Measurements from ENCODE around the gene GRM7.

The GRM7 gene

DNA sequence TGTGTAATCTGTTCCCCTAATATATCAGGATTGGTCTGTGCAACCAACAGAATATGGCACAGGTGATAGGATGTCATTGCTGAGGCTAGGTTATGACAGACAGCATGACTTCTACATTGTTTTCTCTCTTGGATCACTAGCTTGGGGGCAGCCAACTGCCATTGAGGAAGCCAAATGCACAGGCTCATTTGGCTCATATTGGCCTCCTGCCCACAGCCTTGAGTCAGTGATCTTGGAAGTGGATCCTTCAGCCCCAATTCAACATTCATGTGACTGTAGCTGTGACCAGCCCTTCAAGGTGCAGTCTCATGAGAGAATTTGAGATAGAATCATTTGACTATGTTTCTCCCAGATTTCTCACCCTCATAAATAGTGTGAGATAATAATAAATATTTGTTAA is 675.6 kb downstream of the GRM7 start:
- H3K9me3 ChIP-seq (ENCODE audit: control insufficient read depth, insufficient read depth, low read depth, low read length) = no peaks in the 10 kb centered on the region
- H3K4me3 ChIP-seq (ENCODE audit: low read depth, low read length) = no peak overlapping the region
- H3K36me3 ChIP-seq (ENCODE audit: control insufficient read depth, insufficient read depth, low read length) = no peaks in the 10 kb centered on the region
- H3K27me3 ChIP-seq (ENCODE audit: control insufficient read depth, insufficient read depth, low read length) = no peaks in the 10 kb centered on the region
- no peaks in the 10 kb centered on the region for H3K4me1 ChIP-seq (ENCODE audit: control insufficient read depth, insufficient read depth, low read length)
- no peak overlapping the region for H3K9ac ChIP-seq (ENCODE audit: low read length)
- H3K27ac ChIP-seq (ENCODE audit: low read depth, low read length) = no peak overlapping the region

DNA sequence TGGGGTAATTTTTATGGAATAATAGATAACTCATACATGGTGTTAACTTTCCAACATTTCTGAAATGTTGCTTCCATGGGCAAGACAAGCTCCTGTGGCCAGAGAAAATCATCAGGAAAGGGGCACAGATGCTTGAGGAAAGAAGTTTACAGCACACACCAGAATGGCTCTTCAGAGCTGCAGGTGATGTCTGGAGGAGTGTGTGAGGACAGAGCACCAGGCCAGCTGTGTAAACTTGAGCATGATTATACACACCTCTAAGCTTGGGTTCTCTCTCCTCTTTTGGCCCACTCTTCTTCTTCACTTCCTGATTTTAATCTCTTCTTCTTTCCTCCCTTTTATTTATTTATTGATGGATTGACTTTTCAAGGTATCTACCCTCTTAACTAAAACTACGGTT is 676.0 kb downstream of the GRM7 start:
- Histone ChIP-seq H3K4me1 (ENCODE audit: control insufficient read depth, insufficient read depth, low read length) (no peaks in the 10 kb centered on the region), H3K36me3 (ENCODE audit: control insufficient read depth, insufficient read depth, low read length) (no peaks in the 10 kb centered on the region), H3K27me3 (ENCODE audit: control insufficient read depth, insufficient read depth, low read length) (no peaks in the 10 kb centered on the region), H3K27ac (ENCODE audit: low read depth, low read length) (no peak overlapping the region), H3K9me3 (ENCODE audit: control insufficient read depth, insufficient read depth, low read depth, low read length) (no peaks in the 10 kb centered on the region), H3K9ac (ENCODE audit: low read length) (no peak overlapping the region), H3K4me3 (ENCODE audit: low read depth, low read length) (no peak overlapping the region)

DNA sequence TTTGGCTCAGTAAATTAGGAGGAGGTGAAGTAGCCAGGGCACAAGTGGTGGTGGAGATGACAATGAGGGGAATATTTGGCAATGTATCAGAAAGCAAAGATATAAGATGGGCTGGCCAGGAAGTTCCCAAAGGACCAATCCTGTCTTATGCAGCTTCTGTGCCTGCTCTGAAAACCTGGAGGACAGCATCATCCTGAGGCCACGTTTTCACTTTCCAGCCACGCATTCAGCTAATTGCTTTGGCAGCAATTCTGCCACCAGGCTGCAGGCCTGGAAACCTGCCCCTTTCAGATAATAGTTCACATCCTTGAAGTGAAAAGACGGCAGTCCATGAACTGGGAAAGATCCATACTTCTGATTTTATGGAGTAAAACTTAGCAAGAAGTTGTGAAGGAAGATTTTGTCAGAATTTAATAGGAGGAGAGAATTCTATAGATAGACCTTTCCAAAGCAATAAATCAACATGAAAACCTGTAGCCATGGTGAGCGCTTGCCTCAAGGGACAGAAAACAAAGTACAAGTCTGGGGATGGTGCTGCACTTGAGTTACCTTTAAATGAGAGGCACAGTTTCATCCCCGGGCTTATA is 682.5 kb downstream of the GRM7 start:
- H3K4me3 ChIP-seq (ENCODE audit: low read depth, low read length) = no peak overlapping the region
- no peaks in the 10 kb centered on the region for H3K36me3 ChIP-seq (ENCODE audit: control insufficient read depth, insufficient read depth, low read length)
- no peak overlapping the region for H3K9ac ChIP-seq (ENCODE audit: low read length)
- H3K4me1 ChIP-seq (ENCODE audit: control insufficient read depth, insufficient read depth, low read length) = no peaks in the 10 kb centered on the region
- peaks cover 3% of the 10 kb centered on the region; the same call in 1 of the 2 replicates for H3K9me3 ChIP-seq (ENCODE audit: control insufficient read depth, insufficient read depth, low read depth, low read length)
- H3K27ac ChIP-seq (ENCODE audit: low read depth, low read length) = no peak overlapping the region
- no peaks in the 10 kb centered on the region for H3K27me3 ChIP-seq (ENCODE audit: control insufficient read depth, insufficient read depth, low read length)

GRCh38 chr3:7545334-7545733 is 684.4 kb downstream of the GRM7 start:
- Histone ChIP-seq H3K4me3 (ENCODE audit: low read depth, low read length) (no peak overlapping the region), H3K9me3 (ENCODE audit: control insufficient read depth, insufficient read depth, low read depth, low read length) (peaks cover 3% of the 10 kb centered on the region; the same call in 1 of the 2 replicates), H3K4me1 (ENCODE audit: control insufficient read depth, insufficient read depth, low read length) (no peaks in the 10 kb centered on the region), H3K36me3 (ENCODE audit: control insufficient read depth, insufficient read depth, low read length) (no peaks in the 10 kb centered on the region), H3K27me3 (ENCODE audit: control insufficient read depth, insufficient read depth, low read length) (no peaks in the 10 kb centered on the region), H3K9ac (ENCODE audit: low read length) (no peak overlapping the region), H3K27ac (ENCODE audit: low read depth, low read length) (no peak overlapping the region)

- H3K27ac ChIP-seq (ENCODE audit: low read depth, low read length) = no peak overlapping the region
- H3K4me3 ChIP-seq (ENCODE audit: low read depth, low read length) = no peak overlapping the region
- no peaks in the 10 kb centered on the region for H3K4me1 ChIP-seq (ENCODE audit: control insufficient read depth, insufficient read depth, low read length)
- H3K9ac ChIP-seq (ENCODE audit: low read length) = no peak overlapping the region
- H3K9me3 ChIP-seq (ENCODE audit: control insufficient read depth, insufficient read depth, low read depth, low read length) = peaks cover 3% of the 10 kb centered on the region; the same call in 1 of the 2 replicates
- no peaks in the 10 kb centered on the region for H3K27me3 ChIP-seq (ENCODE audit: control insufficient read depth, insufficient read depth, low read length)
- H3K36me3 ChIP-seq (ENCODE audit: control insufficient read depth, insufficient read depth, low read length) = no peaks in the 10 kb centered on the region
Measured at GRCh38 chr3:7546253-7546652, 685.3 kb downstream of the GRM7 start.

GRCh38 chr3:7547826-7548225 is 686.9 kb downstream of the GRM7 start:
- Histone ChIP-seq H3K4me3 (ENCODE audit: low read depth, low read length) (no peak overlapping the region), H3K4me1 (ENCODE audit: control insufficient read depth, insufficient read depth, low read length) (no peaks in the 10 kb centered on the region), H3K36me3 (ENCODE audit: control insufficient read depth, insufficient read depth, low read length) (no peaks in the 10 kb centered on the region), H3K27ac (ENCODE audit: low read depth, low read length) (no peak overlapping the region), H3K9me3 (ENCODE audit: control insufficient read depth, insufficient read depth, low read depth, low read length) (peaks cover 16% of the 10 kb centered on the region), H3K27me3 (ENCODE audit: control insufficient read depth, insufficient read depth, low read length) (no peaks in the 10 kb centered on the region), H3K9ac (ENCODE audit: low read length) (no peak overlapping the region)

DNA sequence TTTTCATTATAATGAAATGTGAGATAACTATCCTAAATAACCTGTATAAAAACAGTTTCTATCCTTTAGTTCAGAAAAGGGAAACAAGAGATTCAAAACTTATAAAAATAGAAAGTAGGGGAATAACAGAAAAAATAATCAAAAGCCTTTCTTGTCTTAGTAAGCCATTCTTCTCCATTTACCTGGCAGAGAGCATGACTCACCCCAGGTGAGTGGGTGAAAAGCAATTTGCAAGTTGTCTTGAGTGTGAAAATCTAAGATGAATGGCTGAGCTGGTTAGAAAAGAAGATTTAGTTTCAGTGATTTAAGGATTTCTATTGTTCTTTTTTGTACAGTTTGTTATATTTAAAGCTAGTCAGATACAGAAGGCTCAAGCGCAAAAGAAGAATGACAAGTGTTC is 702.0 kb downstream of the GRM7 start:
- no peaks in the 10 kb centered on the region for H3K36me3 ChIP-seq (ENCODE audit: control insufficient read depth, insufficient read depth, low read length)
- no peaks in the 10 kb centered on the region for H3K27me3 ChIP-seq (ENCODE audit: control insufficient read depth, insufficient read depth, low read length)
- no peak overlapping the region for H3K9ac ChIP-seq (ENCODE audit: low read length)
- H3K4me1 ChIP-seq (ENCODE audit: control insufficient read depth, insufficient read depth, low read length) = 0 out of 2 replicates have a peak, but pooled peaks cover 2% of the 10 kb centered on the region
- no peaks in the 10 kb centered on the region for H3K9me3 ChIP-seq (ENCODE audit: control insufficient read depth, insufficient read depth, low read depth, low read length)
- no peak overlapping the region for H3K4me3 ChIP-seq (ENCODE audit: low read depth, low read length)
- H3K27ac ChIP-seq (ENCODE audit: low read depth, low read length) = no peak overlapping the region; the same call in 1 of the 2 replicates

- no peaks in the 10 kb centered on the region for H3K27me3 ChIP-seq (ENCODE audit: control insufficient read depth, insufficient read depth, low read length)
- 0 out of 2 replicates have a peak, but pooled peaks cover 2% of the 10 kb centered on the region for H3K4me1 ChIP-seq (ENCODE audit: control insufficient read depth, insufficient read depth, low read length)
- no peak overlapping the region for H3K4me3 ChIP-seq (ENCODE audit: low read depth, low read length)
- H3K36me3 ChIP-seq (ENCODE audit: control insufficient read depth, insufficient read depth, low read length) = no peaks in the 10 kb centered on the region
- no peak overlapping the region for H3K27ac ChIP-seq (ENCODE audit: low read depth, low read length)
- peaks cover under 1% of the 10 kb centered on the region; the same call in 1 of the 2 replicates for H3K9me3 ChIP-seq (ENCODE audit: control insufficient read depth, insufficient read depth, low read depth, low read length)
- no peak overlapping the region for H3K9ac ChIP-seq (ENCODE audit: low read length)
Measured at GRCh38 chr3:7565574-7565973, 704.7 kb downstream of the GRM7 start.

DNA sequence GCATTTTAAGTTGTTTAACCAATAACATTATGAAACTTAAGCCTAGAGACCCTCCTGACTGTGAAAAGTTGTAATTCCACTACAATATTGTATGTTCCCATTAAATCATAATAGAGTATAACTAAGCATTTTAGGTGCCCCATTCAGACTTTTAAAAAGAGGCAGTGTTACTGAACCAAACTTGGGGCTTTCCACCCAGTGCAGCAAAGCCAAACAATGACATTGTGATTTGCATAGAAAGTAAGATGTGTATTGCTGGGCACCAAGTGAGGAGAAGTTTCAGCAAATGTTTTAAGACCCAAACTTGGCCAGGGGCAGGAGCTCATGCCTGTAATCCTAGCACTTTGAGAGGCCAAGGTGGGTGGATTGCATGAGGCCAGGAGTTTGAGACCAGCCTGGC is 706.2 kb downstream of the GRM7 start:
- no peak overlapping the region for H3K4me3 ChIP-seq (ENCODE audit: low read depth, low read length)
- H3K27ac ChIP-seq (ENCODE audit: low read depth, low read length) = no peak overlapping the region
- H3K4me1 ChIP-seq (ENCODE audit: control insufficient read depth, insufficient read depth, low read length) = no peaks in the 10 kb centered on the region
- peaks cover 5% of the 10 kb centered on the region; the same call in 1 of the 2 replicates for H3K9me3 ChIP-seq (ENCODE audit: control insufficient read depth, insufficient read depth, low read depth, low read length)
- no peaks in the 10 kb centered on the region for H3K36me3 ChIP-seq (ENCODE audit: control insufficient read depth, insufficient read depth, low read length)
- no peak overlapping the region for H3K9ac ChIP-seq (ENCODE audit: low read length)
- H3K27me3 ChIP-seq (ENCODE audit: control insufficient read depth, insufficient read depth, low read length) = no peaks in the 10 kb centered on the region

DNA sequence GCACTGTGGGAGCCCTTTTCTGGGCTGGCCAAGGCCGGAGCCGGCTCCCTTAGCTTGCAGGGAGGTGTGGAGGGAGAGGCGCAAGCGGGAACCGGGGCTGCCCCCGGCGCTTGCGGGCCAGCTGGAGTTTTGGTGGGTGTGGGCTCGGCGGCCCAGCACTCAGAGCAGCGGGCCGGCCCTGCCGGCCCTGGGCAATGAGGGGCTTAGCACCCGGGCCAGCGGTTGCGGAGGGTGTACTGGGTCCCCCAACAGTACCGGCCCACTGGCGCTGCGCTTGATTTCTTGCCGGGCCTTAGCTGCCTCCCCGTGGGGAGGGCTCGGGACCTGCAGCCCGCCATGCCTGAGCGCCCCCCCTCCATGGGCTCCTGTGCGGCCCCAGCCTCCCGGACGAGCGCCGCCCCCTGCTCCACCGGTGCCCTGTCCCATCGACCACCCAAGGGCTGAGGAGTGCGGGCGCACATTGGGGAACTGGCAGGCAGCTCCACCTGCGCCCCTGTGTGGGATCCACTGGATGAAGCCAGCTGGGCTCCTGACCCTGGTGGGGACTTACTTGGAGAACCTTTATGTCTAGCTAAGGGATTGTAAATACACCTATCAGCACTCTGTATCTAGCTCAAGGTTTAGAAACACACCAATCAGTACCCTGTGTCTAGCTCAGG is 707.7 kb downstream of the GRM7 start:
- no peak overlapping the region for H3K9ac ChIP-seq (ENCODE audit: low read length)
- no peak overlapping the region for H3K4me3 ChIP-seq (ENCODE audit: low read depth, low read length)
- no peaks in the 10 kb centered on the region for H3K27me3 ChIP-seq (ENCODE audit: control insufficient read depth, insufficient read depth, low read length)
- H3K36me3 ChIP-seq (ENCODE audit: control insufficient read depth, insufficient read depth, low read length) = no peaks in the 10 kb centered on the region
- H3K4me1 ChIP-seq (ENCODE audit: control insufficient read depth, insufficient read depth, low read length) = no peaks in the 10 kb centered on the region
- H3K9me3 ChIP-seq (ENCODE audit: control insufficient read depth, insufficient read depth, low read depth, low read length) = peaks cover 5% of the 10 kb centered on the region; the same call in 1 of the 2 replicates
- H3K27ac ChIP-seq (ENCODE audit: low read depth, low read length) = no peak overlapping the region

DNA sequence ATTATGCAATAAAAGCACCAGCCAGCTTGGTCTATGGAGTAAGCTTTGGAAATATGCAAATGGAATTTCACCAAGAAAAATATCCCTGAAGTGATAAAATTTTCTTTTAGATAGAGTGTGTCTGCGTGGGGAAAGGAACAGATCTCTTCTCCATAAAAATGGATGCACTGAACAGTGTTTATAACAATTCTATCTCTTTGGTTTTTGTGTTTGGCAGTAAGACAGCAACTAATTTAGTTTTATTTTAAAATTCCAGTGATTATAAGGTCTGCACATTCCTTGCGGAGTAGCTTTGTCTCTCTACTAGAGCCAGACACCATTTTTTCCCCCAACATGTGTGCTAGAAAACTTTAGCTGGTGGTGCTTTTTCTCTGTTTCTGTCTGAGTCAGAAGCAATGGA is 712.4 kb downstream of the GRM7 start:
- Histone ChIP-seq H3K9me3 (ENCODE audit: control insufficient read depth, insufficient read depth, low read depth, low read length) (peaks cover 5% of the 10 kb centered on the region; the same call in 1 of the 2 replicates), H3K4me1 (ENCODE audit: control insufficient read depth, insufficient read depth, low read length) (no peaks in the 10 kb centered on the region), H3K27ac (ENCODE audit: low read depth, low read length) (no peak overlapping the region), H3K27me3 (ENCODE audit: control insufficient read depth, insufficient read depth, low read length) (no peaks in the 10 kb centered on the region), H3K36me3 (ENCODE audit: control insufficient read depth, insufficient read depth, low read length) (no peaks in the 10 kb centered on the region), H3K4me3 (ENCODE audit: low read depth, low read length) (no peak overlapping the region), H3K9ac (ENCODE audit: low read length) (no peak overlapping the region)
